ENCODE data around the gene METTL14. TPM values are rescaled to one million over a fixed set of nuclear protein-coding genes. Genes with fewer than 3 reads are reported as not detected.
A peak's percentile ranks its signal among the peaks of the same experiment; 100 is the strongest.

METTL14 gene
- total and polyA plus RNA-seq, 11 donors, result 4.4 to 44.5 (median 26.5) TPM

- no peak for TF ChIP-seq POLR2A (IDR thresholded peaks at IDR 0.05)
- TF ChIP-seq, protein P1, sequence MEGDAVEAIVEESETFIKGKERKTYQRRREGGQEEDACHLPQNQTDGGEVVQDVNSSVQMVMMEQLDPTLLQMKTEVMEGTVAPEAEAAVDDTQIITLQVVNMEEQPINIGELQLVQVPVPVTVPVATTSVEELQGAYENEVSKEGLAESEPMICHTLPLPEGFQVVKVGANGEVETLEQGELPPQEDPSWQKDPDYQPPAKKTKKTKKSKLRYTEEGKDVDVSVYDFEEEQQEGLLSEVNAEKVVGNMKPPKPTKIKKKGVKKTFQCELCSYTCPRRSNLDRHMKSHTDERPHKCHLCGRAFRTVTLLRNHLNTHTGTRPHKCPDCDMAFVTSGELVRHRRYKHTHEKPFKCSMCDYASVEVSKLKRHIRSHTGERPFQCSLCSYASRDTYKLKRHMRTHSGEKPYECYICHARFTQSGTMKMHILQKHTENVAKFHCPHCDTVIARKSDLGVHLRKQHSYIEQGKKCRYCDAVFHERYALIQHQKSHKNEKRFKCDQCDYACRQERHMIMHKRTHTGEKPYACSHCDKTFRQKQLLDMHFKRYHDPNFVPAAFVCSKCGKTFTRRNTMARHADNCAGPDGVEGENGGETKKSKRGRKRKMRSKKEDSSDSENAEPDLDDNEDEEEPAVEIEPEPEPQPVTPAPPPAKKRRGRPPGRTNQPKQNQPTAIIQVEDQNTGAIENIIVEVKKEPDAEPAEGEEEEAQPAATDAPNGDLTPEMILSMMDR (IDR thresholded peaks at IDR 0.05), result peak; percentile 38 to 66 (median 50)
- WGBS, 4 donors, result 23 to 34% (median 28%) methylated on average over 5 of the region's 5 CpGs
- intact Hi-C loops (cut with DNase I), result loop anchor here in 9 of 10 donors (2.0 to 10.0 kb wide), 12 partner anchors 96 to 544 kb away; partner anchors contain the start of genes SYNPO2 (in 5 of the 9), MYOZ2 (in 1 of the 9) and SEC24D (in 1 of the 9)
- ATAC-seq (no peak), DNase-seq (no peak)
- no peaks in the 10 kb centered on the region for H3K9me3 ChIP-seq
- H3K27me3 ChIP-seq, result no peaks in the 10 kb centered on the region
- peaks cover 0 to 96% (median 69%) of the 10 kb centered on the region in 9 donors for H3K36me3 ChIP-seq
- peak overlapping the region in 7 of 12 donors; percentile 0 to 24 (median 9) for H3K4me3 ChIP-seq
- H3K27ac ChIP-seq, result peak overlapping the region; percentile 29 to 83 (median 64)
- H3K4me1 ChIP-seq, result peaks cover 0 to 27% (median 14%) of the 10 kb centered on the region in 12 donors
Observed at GRCh38 chr4:118740869-118741268, 55.7 kb downstream of the METTL14 start.

DNA sequence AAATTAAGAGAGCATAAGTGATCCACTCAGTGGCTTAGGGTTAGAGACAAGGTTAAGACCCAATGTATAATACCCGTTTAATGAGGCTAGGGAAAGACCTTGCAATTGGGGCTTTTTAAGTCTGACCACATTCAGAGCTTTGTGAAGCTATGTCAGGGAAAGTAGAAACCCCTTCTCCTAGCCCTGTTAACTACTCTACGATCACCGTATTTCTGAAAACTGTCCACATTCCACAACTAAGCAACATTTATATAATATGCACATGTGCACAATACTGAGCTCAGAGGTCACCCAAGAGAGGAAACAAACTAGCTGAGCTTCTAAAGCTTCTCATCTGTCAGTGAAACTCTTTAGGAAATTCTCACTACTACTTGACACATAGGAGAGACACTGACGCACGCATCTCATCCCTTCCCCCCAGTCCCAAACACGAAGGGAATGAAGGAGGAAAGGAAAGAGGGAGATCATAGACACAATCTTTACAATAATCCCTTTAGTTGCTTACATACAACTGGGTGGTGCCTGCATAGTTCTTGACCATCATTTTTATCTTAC lies 56.2 kb downstream of the METTL14 start:
- H3K4me3 ChIP-seq, result peak overlapping the region in 7 of 12 donors; percentile 0 to 24 (median 9)
- intact Hi-C loops (cut with DNase I), result loop anchor here in 9 of 10 donors (2.0 to 10.0 kb wide), 12 partner anchors 96 to 543 kb away; partner anchors contain the start of genes SYNPO2 (in 5 of the 9), MYOZ2 (in 1 of the 9) and SEC24D (in 1 of the 9)
- no peak for DNase-seq
- peak; percentile 18 to 60 (median 34) for ATAC-seq
- peaks cover 0 to 32% (median 16%) of the 10 kb centered on the region in 12 donors for H3K4me1 ChIP-seq
- WGBS, 4 donors, result 21 to 35% (median 28%) methylated on average over 6 of the region's 6 CpGs
- H3K27me3 ChIP-seq, result no peaks in the 10 kb centered on the region
- H3K9me3 ChIP-seq, result no peaks in the 10 kb centered on the region
- peaks cover 0 to 94% (median 64%) of the 10 kb centered on the region in 9 donors for H3K36me3 ChIP-seq
- no peak for TF ChIP-seq POLR2A (IDR thresholded peaks at IDR 0.05)
- TF ChIP-seq, protein P1 (IDR thresholded peaks at IDR 0.05), result no peak
- H3K27ac ChIP-seq, result peak overlapping the region; percentile 29 to 83 (median 64)

GRCh38 chr4:118742050-118742449 lies 56.9 kb downstream of the METTL14 start:
- no peak overlapping the region for H3K4me3 ChIP-seq
- H3K4me1 ChIP-seq, result peaks cover 0 to 37% (median 23%) of the 10 kb centered on the region in 12 donors
- peak overlapping the region in 11 of 12 donors; percentile 41 to 83 (median 66) for H3K27ac ChIP-seq
- intact Hi-C loops (cut with DNase I), result loop anchor here in 8 of 10 donors (5.0 to 10.0 kb wide), 10 partner anchors 95 to 543 kb away; partner anchors contain the start of genes SYNPO2 (in 4 of the 8), MYOZ2 (in 1 of the 8) and SEC24D (in 1 of the 8)
- no peak for ATAC-seq
- H3K9me3 ChIP-seq, result no peaks in the 10 kb centered on the region
- peaks cover 0 to 92% (median 57%) of the 10 kb centered on the region in 9 donors for H3K36me3 ChIP-seq
- DNase-seq, result no peak
- H3K27me3 ChIP-seq, result no peaks in the 10 kb centered on the region
- TF ChIP-seq, protein P1 (IDR thresholded peaks at IDR 0.05), result no peak
- no peak for TF ChIP-seq POLR2A (IDR thresholded peaks at IDR 0.05)

GRCh38 chr4:118743867-118744266 lies 58.7 kb downstream of the METTL14 start:
- no peaks in the 10 kb centered on the region for H3K27me3 ChIP-seq
- H3K36me3 ChIP-seq, result peaks cover 0 to 83% (median 39%) of the 10 kb centered on the region in 9 donors
- ATAC-seq (no peak), DNase-seq (no peak)
- H3K4me1 ChIP-seq, result peaks cover 0 to 44% (median 23%) of the 10 kb centered on the region in 12 donors
- H3K4me3 ChIP-seq, result no peak overlapping the region
- no peaks in the 10 kb centered on the region for H3K9me3 ChIP-seq
- TF ChIP-seq, protein P1 (IDR thresholded peaks at IDR 0.05), result no peak
- no peak for TF ChIP-seq POLR2A (IDR thresholded peaks at IDR 0.05)
- intact Hi-C loops (cut with DNase I), result loop anchor here in 8 of 10 donors (2.0 to 10.0 kb wide), 13 partner anchors 27 to 541 kb away; partner anchors contain the start of genes SYNPO2 (in 4 of the 8), MYOZ2 (in 1 of the 8) and SEC24D (in 1 of the 8)
- peak overlapping the region in 11 of 12 donors; percentile 9 to 86 (median 73) for H3K27ac ChIP-seq
- 84 to 93% (median 89%) methylated on average over 4 of the region's 4 CpGs for WGBS, 4 donors
